ENCODE data around the gene PLCB1.

DNA sequence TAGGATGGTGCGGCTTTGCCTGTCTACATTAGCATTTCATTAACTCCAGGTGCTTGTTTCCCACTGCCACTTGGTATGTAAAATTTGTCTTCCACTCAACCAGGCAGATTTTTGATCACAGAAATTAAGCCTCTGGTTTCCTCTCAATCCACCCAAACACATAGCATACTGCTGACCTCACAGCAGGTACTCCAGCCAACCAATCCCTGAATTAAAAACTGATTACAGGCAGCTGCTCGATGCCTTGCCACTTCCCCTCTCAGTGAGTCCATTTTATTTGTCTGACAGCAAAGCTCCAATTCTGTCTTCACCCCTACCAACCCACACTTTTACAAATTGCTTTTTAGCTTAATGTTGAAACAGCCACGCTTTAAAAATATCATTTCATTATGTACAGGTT lies 95.2 kb downstream of the PLCB1 start:
- TF ChIP-seq, protein P1, sequence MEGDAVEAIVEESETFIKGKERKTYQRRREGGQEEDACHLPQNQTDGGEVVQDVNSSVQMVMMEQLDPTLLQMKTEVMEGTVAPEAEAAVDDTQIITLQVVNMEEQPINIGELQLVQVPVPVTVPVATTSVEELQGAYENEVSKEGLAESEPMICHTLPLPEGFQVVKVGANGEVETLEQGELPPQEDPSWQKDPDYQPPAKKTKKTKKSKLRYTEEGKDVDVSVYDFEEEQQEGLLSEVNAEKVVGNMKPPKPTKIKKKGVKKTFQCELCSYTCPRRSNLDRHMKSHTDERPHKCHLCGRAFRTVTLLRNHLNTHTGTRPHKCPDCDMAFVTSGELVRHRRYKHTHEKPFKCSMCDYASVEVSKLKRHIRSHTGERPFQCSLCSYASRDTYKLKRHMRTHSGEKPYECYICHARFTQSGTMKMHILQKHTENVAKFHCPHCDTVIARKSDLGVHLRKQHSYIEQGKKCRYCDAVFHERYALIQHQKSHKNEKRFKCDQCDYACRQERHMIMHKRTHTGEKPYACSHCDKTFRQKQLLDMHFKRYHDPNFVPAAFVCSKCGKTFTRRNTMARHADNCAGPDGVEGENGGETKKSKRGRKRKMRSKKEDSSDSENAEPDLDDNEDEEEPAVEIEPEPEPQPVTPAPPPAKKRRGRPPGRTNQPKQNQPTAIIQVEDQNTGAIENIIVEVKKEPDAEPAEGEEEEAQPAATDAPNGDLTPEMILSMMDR (IDR thresholded peaks at IDR 0.05): no peak
- TF ChIP-seq POLR2A (IDR thresholded peaks at IDR 0.05): no peak

All from Peyer's patch (tissue), 4 donors.